ENCODE results near the gene CHST15.
"Not testable (repeated sequence)": the region's sequence is repeated elsewhere in the genome, so short reads cannot be mapped to it uniquely, and the experiment has no call there.

Gene CHST15

DNA sequence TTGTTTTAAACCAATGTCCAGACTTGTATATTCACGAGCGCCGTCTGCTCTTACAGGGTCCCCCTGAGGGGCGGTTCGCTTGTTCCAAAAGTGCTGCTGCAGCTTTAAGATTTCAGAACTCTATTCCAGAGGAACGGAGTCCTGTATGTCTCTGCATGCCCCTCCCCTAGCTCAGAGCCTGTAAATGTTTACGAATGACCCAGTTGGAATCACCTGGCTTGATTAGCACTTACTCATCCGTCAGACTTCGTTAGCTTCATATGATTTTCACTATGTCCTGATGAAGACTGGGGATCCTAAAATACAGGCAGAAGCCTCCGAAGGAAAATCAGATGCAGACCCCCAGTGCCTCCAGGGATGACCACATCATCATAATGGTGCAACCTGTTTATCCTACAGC lies 4.5 kb upstream of the CHST15 start:
- no peak for DNase-seq

DNA sequence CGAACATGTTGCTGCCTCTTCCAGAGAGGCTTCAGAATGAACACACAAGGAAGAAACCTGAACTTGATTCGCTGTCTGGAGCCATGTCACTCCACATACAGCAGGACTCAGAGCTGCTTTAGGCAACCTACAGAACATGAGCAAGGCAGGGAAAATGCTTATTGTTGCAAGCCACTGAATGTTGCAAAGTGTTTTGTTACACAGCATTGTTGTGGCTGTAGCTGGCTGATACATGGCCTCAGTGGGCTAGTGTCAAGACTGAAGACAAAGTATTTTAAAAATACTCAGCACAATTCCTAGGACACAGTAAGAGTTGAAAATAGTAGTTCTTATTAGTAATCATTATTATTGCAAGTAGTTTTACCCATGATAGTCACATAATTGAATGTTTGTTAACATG lies 3.1 kb upstream of the CHST15 start:
- no peak for DNase-seq

DNA sequence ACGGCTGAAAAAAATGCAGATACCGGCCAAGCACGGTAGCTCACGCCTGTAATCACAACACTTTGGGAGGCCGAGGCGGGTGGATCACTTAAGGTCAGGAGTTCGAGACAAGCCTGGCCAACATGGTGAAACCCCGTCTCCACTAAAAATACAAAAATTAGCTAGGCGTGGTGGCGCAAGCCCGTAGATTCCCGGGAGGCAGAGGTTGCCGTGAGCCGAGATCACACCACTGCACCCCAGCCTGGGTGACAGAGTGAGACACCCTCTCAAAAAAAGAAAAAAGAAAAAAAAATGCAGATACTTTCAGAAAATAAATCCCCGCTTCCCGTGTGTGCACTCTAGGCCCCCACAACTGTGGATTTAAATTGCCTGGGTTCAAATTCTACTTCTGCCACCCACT lies 2.4 kb upstream of the CHST15 start:
- not testable (repeated sequence) for DNase-seq

DNA sequence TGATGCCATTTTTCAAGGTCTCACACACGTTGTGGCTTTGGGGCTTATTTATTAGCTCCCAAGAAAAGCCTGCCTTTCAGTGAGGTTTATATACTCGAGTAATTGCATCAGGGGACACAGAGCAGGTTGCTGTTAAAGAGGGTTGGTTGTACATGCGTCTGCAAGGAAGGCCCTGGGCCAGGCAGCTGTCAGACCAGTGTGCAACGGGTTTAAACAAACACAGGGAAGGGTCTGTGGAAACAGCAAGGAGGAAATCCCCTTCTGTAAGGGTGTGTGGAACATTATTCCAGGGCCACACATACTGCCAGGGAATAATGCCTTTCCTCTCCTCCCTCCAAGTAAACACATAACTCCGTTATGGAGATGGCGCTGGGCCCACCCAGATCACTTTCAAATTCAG lies 1.7 kb upstream of the CHST15 start:
- DNase-seq, result no peak

DNA sequence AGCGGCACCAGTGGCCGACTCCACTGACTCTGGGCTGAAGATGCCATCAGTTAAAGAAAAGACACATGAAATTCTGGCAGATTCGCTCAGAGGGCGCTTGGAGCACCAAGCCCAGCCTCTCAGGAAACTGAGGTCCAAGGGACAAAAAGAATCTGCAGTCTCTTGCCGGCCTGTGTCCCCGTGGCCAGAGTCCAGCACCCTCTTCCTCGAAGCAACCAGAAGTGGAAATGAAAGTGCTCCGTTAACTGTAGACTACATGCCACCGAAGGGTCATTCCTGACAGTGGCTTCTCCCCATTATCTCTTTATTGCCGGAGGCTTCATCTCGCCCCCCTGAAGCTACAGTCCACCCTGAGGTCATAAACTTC lies 1.0 kb upstream of the CHST15 start:
- DNase-seq, result no peak

DNA sequence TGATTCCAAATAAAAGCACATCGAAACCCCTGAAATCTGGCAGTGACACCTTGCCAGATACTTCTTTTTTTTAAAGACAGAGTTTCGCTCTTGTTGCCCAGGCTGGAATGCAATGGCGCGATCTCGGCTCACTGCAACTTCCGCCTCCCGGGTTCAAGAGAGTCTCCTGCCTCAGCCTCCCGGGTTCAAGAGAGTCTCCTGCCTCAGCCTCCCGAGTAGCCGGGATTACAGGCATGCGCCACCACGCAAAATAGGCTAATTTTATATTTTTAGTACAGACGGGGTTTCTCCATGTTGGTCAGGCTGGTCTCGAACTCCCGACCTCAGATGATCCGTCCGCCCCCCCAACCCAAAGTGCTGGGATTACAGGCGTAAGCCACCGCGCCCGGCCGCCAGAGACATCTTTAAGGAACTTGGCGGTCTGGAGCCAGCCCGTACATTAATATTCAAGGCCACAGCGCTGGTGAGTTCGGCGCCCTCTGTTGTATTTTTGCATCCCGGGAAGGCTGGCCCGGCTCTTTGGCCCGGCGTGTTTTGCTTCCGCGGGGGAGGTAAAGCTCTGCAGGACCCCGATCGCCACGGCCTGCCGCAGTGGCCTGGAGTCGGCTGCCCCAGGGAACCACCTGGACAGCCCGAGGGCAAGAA lies 498 bp upstream of the CHST15 start:
- DNase-seq, result not testable (repeated sequence)

DNA sequence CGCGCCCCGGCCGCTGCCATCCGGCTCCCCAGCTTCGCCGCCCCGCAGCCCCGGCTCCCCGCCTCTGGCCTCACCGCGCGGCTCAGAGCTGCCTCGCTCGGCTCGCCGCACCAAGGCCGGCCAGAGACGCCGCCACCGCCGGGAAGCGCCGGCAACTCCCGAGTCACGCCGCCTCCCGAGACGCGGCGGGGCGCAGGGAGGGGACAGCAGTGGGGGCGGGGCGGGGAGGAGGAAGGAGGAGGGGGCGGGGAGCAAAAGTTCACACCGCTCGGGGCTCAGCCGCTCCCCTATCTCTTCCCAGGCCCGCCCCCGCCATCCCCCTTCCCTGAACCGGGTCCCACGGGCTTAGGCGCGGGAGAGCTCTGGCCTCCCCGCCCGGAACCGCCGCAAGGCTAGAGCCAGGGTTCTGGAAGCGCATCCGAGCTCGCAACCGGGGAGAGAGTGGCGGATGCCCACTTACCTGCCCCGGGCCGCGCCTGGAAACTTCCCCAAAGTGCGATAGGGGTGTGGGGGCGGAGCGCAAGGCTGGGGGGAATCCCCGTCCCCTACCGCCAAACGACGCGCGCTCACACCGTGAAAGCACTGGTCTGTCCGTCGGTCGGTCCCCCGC lies 1.0 kb downstream of the CHST15 start:
- peak; percentile 19 for DNase-seq

DNA sequence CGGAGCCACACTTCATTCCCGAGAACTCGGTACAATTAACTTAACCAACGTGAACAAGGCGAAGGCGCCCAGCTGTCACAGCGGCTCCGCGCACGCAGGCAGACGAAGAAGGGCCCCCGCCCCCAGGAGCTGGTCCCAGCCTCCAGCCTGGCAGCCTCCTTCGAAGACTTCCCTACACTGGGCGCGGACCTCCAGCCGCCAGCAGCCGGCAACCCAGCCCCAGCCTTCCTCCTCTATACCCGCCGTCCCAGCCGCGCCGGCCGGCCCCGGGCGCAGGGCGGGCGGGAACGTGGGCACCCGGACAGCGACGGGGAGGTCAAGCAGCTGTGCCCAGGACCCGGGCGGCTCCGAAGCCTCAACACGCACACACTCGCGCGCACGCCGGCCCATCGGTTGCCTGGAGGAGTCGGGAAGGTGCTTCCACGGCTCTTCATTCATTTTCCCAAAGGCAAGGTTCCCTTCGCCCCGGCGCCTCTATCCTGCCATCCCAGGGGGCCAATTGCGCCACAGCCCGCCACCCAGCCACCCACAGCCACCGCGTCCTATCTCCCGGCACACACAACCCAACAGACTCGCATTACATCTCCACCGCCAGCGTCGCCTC lies 1.6 kb downstream of the CHST15 start:
- DNase-seq, result no peak

DNA sequence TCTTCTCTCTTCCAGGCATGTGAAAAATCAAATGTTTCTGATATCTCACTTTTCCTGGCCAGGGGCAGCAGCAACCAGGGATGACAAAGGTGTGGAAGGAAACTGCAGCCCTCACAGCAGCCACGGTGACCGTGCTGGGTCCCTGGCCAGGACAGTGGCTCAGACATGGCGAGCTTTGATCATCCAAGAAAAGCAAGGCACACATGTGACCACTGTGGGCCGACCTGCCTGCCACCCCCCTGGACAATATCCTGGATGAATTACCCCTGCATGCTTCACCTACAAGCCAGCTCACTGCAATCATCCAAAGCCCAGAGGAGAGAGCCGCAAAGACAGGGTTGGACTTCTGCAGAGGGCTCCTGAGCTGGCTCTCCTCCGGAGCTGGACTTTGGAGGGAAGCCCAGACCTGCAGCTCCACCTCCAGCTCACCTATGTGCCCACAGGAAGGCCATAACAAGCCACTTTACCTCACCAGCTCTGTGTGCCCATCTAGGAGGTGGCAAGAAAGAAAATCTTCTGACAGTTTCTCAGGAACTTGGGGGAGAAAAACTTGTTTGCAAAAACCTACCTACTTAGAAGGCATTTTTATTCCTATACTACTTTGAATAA lies 2.7 kb downstream of the CHST15 start:
- no peak for DNase-seq

DNA sequence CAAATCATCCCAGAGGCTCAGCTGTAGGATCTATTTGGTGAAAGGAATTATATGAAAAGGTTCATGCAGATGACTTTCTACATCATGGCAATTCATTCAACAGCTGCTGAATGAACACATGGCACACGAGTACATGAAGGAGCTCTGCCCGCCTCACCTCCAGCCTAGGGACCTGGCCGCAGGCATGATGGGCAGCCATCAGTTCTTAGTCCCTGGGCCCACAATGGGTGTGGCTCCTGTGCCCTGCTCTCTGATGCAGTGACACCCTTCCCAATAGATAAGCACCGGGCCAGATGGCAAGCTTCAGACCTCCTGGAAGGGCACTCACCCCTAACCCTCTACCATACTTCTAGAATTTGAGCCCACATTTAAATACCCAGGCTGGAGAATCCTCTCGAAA lies 3.5 kb downstream of the CHST15 start:
- DNase-seq, result no peak

DNA sequence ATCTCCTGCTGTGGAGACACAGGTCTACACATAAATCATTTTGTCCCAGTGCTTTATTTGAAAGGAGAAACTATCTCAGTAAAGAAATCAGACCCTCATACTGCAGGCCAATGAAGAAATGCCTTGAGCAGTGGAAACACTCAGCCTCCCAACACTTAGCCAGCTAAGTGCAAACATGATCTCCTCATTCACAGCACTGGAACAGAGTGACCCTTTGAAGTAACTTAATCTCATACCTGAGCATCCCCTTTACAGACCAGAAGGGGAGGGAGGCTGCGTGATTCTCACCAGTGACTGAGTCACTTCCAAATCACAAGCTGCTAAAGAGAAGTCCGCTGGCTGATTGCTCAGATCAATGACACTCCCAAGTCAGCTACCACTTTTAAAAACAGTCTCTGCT lies 4.5 kb downstream of the CHST15 start:
- DNase-seq, result no peak

DNA sequence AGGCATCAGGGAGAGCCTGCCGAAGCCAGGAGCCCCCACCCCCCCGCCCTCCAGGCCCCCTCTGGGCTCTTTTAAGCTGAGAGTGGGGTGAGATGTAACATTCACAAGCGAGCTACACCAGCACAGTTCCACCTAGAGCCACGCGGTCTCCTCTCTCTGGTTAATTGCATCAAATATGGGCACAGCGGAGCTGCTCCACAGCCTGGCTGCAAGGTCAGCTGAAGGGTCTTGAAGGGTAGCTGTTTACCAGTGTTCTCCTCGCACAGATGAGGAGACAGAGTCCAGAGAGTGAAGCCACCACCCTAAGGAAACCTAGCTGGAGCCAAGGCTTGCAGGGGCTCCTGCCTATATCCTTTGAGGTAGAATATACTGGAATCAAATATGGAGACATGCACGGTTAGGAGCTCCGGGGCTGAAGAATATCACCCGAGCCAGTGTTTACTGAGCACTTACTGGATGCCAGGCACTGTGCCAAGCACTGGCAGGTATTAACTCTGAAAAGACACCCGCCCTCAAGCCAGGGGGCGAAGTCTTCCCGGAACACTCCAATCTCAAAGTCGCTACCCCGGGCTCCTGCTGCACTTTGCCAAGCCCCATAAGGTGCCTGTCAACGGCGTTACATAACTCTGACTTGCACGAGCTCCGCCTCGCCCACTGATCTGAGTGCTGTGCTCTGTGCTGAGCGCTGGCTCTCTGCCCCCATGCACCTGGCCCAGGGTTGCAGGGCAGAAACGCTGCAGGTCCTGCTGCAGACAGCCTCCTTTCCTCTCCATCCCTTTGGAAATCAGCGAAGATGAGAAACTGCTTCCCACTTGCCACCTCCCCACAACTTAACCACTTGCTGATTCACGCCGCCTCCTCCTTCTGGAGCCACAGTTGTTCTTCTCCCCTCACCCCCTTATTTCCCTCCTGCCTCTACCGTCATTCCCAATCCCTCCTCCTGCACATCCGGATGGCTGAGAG lies 5.4 kb downstream of the CHST15 start:
- no peak for DNase-seq

DNA sequence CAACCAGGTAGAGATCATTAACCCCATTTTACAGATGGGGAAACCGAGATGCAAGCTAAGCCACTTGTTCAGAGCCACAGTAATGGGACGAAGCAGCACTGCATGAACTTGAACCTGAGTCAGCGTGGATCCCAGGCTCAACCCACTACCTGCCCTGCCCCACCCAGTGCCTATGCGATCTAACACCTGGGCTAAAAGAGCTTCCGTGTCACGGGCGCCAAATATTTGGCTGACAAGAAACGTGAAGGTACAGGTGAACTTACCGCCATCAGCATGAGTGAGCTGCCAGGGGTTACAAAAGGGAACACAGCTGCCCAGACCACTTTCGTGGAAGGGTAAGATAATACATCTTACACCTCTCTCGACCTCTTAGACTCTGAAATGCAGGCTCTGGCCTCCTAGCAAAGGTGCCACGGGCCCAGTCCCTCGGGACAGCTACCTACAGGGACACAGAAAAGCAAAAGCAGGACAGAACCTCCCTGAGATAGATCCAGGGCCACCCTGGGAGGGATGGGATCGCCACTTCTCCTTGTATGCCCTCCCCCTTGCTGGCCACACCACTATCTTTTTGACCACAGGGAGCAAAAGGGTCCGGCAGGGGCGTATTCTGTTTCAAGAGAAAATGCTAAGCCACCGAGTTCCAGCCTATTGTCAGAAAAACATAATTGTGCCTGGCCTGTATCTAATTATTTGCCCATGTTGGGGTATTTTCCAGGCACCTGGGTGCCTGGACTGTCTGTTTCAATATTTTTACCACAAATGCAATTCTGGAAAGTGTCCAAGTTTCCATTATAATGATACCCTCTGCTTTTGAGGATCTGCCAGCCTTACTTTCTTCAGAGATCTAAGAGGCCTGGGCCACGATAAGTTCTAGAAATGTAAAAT lies 6.4 kb downstream of the CHST15 start:
- no peak for DNase-seq

DNA sequence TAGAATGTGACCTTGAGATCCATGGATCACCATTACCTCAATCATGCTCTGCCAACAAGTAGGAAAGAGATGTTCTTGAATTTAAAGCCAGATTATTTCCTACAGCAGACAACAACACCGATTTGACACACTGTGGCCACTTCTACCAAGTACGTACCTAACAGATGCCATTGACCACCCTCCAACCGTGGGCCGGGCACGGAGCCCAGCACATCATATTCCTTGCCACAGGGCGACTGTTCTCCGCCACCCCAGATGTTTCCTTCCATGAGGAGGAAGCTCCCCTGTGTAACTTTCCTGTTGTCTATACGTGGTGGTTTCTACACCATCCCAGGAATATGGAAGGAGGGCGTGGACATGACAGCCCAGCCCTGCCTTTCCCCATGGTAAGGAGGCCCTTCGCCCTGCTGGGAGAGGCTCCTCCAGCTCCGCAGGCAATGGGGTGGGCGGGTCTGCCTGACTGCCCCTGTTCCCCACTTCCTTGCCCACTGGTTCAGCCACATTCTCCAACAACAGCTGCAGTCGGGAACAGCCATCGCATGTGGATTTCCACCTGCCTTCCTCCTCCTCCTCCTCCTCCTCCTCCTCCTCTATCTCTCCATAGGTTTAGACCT lies 7.2 kb downstream of the CHST15 start:
- no peak for DNase-seq

DNA sequence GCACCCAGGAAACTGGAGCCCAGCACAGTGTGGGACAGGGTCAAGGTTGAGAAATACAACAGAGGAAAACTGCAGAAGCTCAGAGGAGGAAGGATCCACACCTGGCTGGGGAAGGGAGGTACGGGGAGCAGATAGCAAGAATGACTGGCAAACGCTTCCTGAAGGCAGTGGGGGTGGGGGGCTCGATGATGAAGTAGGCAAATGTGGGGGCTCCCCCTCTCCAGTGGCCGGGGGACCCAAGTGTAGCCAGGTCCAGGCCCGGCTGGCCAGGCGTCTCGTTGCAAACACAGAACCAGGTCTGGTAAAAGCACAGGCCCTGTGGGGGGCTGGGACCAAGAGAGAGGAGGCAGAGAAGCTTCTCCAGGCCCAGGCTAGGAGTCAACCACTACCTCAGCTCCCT lies 7.7 kb downstream of the CHST15 start:
- no peak for DNase-seq

DNA sequence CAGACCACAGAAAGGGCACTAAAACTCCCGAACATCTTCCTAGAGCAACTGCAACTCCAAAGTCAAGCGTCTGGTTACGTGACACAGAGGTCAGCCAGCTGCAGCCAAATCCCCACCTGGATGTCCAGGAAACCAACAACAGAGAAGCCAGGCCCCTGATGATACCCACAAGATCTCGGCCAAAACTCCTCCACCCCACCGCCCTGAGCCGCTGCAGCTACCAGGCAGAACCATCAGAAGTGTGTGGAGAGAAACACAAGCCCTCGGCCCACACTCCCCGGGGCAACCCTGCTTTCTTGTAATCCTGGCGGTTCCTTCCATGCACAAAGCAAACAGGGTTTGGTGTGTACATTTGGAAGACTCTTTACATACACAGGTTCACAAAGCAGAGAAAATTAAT lies 8.7 kb downstream of the CHST15 start:
- DNase-seq, result no peak

DNA sequence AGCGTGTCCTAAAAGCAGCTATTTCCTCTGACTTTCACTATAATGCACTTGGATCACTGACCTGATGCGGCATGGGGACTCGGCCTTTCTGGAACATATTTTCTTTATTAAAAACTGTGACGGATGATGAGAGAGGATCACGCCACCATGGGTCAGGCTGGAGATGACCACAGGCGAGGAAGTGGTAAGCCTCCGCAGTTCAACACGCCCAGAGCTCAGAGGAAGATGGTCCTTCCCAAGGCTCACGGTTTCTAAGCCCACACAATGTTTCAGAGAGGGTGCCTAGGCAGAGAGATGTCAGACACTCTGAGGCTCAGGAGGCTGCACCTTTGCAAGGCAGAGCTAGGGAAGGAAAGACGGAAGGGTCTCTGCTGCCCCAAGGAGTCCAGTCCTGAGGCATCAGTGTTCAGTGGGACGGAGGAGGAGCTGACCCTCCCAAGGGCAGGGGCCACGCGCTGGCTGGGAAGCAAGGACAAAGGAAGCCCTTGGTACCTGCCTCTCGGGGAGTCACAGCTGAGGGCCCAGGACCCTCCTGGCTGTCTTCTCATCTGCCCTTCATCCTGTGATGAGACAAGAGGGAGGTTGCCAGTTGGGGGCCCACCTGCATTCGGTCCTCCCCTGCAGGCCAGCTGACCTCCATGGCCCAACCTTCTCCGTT lies 9.5 kb downstream of the CHST15 start:
- no peak for DNase-seq

DNA sequence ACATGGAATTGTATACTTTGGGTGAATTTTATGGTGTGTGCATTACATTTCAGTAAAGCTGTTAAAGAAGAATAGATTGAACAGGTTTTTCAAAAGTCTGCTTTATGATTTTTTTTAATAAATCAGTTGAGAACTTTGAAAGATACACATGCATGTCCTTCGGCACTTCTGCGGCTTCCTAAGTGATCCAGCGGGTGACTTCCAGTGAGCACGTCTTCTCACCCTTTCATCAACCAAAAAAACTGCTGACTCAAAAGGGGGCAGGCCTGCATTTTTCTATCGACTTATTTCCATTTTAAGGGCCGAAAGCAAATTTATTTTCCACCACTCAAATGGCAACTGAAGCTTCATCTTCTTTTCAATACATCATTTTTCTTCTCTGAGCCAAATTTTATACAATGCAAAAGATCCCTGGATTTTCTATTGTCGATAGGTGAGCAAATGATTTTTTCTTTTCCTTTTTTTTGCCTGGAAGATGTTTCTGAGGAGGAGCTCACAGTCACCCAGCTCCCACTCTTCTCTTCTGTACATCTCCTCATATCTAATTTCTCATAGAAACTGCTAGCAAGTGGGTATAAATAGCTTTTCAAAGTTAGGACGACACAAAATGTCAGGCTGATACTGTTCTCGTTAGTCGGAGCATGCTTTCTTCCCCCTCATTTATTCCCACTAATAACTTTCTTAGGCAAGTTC lies 10.2 kb downstream of the CHST15 start:
- no peak for DNase-seq

DNA sequence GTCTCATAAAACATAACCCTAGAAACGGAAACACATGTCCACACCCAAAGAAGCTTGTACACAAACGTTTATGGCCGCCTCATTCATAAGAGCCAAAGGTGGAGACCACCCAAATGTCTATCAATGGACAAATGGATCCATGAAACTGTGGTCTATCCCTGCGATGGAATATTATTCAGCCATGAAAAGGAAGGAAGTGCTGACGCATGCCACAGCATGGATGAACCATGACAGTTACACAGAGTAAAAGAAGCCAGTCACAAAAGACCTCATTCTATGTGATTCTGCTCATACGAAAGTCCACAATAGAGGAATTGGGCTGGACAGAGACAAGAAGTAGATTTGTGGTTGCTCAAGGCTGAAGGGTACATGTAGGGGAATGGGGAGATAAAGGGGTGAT lies 10.8 kb downstream of the CHST15 start:
- DNase-seq, result no peak

DNA sequence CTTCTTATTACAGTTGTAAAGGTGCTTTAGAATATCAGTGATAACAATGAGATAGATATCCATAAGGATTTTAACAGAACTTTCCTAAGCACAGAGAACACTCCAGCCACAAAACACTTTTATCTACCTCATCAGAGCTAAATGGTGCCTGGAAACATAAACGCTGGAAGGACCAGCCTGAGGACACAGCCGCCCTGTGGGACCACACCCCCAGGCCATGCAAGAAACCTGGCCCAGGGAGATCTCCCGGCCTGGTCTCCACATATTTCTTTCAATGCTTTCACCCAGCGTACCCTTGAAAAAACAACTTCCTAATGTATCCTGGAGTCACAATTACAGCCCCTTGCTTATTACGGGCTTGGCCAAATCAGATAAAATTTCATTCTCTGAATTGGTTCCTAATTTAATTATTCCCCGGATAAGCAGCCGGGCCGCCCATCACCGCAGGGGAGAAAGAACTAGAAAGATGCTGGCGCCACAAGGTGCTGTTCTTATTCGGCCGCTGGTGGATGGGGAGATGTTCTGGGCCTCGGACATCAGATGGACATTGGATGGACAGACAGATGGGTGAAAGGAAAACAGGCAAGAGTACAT lies 11.8 kb downstream of the CHST15 start:
- DNase-seq, result no peak
